KOPT-K1 (cell line): ENCODE results near the gene RIMOC1.

Source experiments
- H3K27ac ChIP-seq: fragments of 200-600 bp; sonication (generic); 2 replicates; pipeline ENCODE4 v1.5.1; 2016; ENCODE audit warnings: antibody characterized with exemption, mild to moderate bottlenecking, low read depth, low read length; ENCODE audit not compliant: poor library complexity, severe bottlenecking
- H3K36me3 ChIP-seq: fragments of 200-600 bp; sonication (generic); 2 replicates; pipeline ENCODE4 v1.5.1; 2017; ENCODE audit warnings: antibody characterized with exemption, mild to moderate bottlenecking, low read length, moderate library complexity; ENCODE audit not compliant: insufficient read depth
- H3K9me3 ChIP-seq: fragments of 200-600 bp; sonication (generic); 2 replicates; pipeline ENCODE4 v1.5.1; 2017; ENCODE audit warnings: antibody characterized with exemption, low read length, mild to moderate bottlenecking; ENCODE audit not compliant: insufficient read depth, poor library complexity, severe bottlenecking

RIMOC1 gene

GRCh38 chr5:41878173-41878572, 26.0 kb upstream of the RIMOC1 start:
- Histone ChIP-seq H3K9me3 (no peaks in the 10 kb centered on the region), H3K36me3 (no peaks in the 10 kb centered on the region), H3K27ac (no peak overlapping the region)

GRCh38 chr5:41878643-41879478, 25.3 kb upstream of the RIMOC1 start:
- Histone ChIP-seq H3K36me3 (no peaks in the 10 kb centered on the region), H3K9me3 (no peaks in the 10 kb centered on the region), H3K27ac (no peak overlapping the region)

- H3K27ac ChIP-seq = no peak overlapping the region
- no peaks in the 10 kb centered on the region for H3K36me3 ChIP-seq
- no peaks in the 10 kb centered on the region for H3K9me3 ChIP-seq
Measured at GRCh38 chr5:41882765-41883164, 21.4 kb upstream of the RIMOC1 start.

- H3K36me3 ChIP-seq = no peaks in the 10 kb centered on the region
- no peak overlapping the region for H3K27ac ChIP-seq
- H3K9me3 ChIP-seq = no peaks in the 10 kb centered on the region
Measured at GRCh38 chr5:41883243-41883642, 20.9 kb upstream of the RIMOC1 start.

- Histone ChIP-seq H3K36me3 (no peaks in the 10 kb centered on the region), H3K27ac (no peak overlapping the region), H3K9me3 (no peaks in the 10 kb centered on the region)
Measured at GRCh38 chr5:41883936-41884335, 20.2 kb upstream of the RIMOC1 start.

- Histone ChIP-seq H3K27ac (no peak overlapping the region), H3K36me3 (no peaks in the 10 kb centered on the region), H3K9me3 (no peaks in the 10 kb centered on the region)
Measured at GRCh38 chr5:41885286-41885685, 18.9 kb upstream of the RIMOC1 start.

- H3K27ac ChIP-seq = no peak overlapping the region
- H3K36me3 ChIP-seq = no peaks in the 10 kb centered on the region
- no peaks in the 10 kb centered on the region for H3K9me3 ChIP-seq
Measured at GRCh38 chr5:41891066-41891707, 13.0 kb upstream of the RIMOC1 start.

GRCh38 chr5:41892031-41892430, 12.1 kb upstream of the RIMOC1 start:
- Histone ChIP-seq H3K36me3 (no peaks in the 10 kb centered on the region), H3K9me3 (no peaks in the 10 kb centered on the region), H3K27ac (no peak overlapping the region)

GRCh38 chr5:41893074-41893851, 10.9 kb upstream of the RIMOC1 start:
- no peaks in the 10 kb centered on the region for H3K36me3 ChIP-seq
- no peaks in the 10 kb centered on the region for H3K9me3 ChIP-seq
- no peak overlapping the region for H3K27ac ChIP-seq

GRCh38 chr5:41896230-41896629, 7.9 kb upstream of the RIMOC1 start:
- H3K9me3 ChIP-seq = no peaks in the 10 kb centered on the region

GRCh38 chr5:41903382-41903891, 707 bp upstream of the RIMOC1 start:
- H3K9me3 ChIP-seq = no peaks in the 10 kb centered on the region

More at GRCh38 chr5:41896230-41896629, 7.9 kb upstream of the RIMOC1 start:
- H3K27ac ChIP-seq = no peak overlapping the region
- H3K36me3 ChIP-seq = no peaks in the 10 kb centered on the region

GRCh38 chr5:41906151-41906550, 2.0 kb downstream of the RIMOC1 start:
- no peaks in the 10 kb centered on the region for H3K9me3 ChIP-seq
- H3K36me3 ChIP-seq = peaks cover 44% of the 10 kb centered on the region
- no peak overlapping the region for H3K27ac ChIP-seq

More at GRCh38 chr5:41903382-41903891, 707 bp upstream of the RIMOC1 start:
- peak overlapping the region; percentile 71 for H3K27ac ChIP-seq
- peaks cover 17% of the 10 kb centered on the region for H3K36me3 ChIP-seq

- no peak overlapping the region for H3K27ac ChIP-seq
- peaks cover 68% of the 10 kb centered on the region for H3K36me3 ChIP-seq
- no peaks in the 10 kb centered on the region for H3K9me3 ChIP-seq
Measured at GRCh38 chr5:41908374-41909079, 4.4 kb downstream of the RIMOC1 start.

GRCh38 chr5:41918105-41918504, 14.0 kb downstream of the RIMOC1 start:
- Histone ChIP-seq H3K36me3 (peaks cover 82% of the 10 kb centered on the region), H3K27ac (no peak overlapping the region), H3K9me3 (no peaks in the 10 kb centered on the region)
